ENCODE data around the gene ABCA4.
"Not testable (repeated sequence)": the region's sequence is repeated elsewhere in the genome, so short reads cannot be mapped to it uniquely, and the experiment has no call there.

ABCA4 gene

DNA sequence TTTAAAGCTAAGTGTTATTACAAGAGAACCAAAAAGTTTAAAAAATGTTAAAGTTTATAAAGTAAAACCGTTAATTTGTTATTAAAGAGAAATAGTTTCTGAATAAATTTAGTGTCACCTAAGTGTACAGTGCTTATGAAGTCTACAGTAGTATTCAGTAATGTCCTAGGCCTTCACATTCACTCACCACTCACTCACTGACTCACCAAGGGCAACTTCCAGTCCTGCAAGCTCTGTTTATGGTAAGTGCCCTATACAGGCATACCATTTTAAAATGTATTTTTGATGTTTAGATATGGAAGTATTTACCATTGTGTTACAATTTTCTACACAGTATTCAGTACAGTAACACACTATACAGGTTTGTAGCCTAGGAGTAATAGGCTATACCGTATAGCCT, 151.6 kb downstream of the ABCA4 start:
- no peak for DNase-seq

DNA sequence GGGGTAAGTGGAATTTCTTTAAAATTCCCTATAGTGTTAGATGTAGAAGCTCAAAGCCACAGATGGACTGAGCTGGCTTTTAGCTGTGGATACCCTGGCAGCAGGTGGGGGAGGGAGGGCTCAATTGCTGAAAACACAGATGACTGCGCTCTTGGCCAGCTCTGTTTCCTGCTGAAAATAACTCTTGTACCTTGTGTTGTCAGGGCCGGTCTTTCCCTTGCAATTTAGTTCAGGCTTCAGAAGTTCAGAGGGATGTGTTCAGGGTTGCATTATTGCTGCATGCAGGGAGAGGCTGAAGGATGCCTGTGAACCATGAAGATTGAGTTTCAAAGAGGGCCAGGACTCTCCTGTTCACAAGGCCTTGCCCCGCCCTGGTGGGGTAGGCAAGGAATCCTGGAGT, 153.6 kb downstream of the ABCA4 start:
- no peak for DNase-seq

DNA sequence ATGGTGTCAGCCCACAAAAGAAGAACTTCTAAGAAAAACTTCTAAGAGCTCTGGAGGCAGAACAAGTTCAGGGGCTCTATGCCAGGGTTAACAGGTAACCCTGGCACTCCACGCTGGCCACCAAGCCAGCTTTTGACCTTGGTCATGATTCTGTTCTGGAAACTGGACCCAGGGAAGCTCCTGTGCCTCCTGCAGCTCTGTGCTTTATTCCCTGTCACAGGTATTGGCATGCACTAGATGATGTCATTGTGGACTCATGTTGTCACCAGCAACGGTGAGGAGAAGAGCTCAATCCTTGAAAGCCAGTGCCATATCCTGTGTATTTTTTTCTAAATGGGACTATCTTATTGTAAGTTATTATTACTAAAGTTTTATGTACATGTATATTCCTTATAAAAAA, 155.1 kb downstream of the ABCA4 start:
- DNase-seq: no peak

DNA sequence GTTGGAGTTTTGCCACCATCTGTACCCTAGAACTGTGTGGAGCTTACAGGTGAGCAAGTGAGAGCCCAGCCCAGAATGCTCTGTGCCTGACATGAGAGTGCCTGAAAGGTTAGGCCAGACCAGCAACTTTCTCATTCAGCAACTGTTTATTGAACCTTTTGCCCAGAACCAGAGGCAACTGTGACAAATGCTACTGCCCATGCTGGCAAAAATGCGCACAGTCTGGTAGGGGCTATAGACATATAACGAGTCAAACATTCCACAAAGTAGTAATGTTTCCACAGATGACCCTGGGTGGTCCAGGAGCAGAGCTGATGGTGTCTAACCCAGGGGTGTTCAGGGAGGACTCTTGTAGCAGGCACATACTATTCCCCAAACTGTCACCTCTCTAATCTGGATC, 155.7 kb downstream of the ABCA4 start:
- DNase-seq: no peak

DNA sequence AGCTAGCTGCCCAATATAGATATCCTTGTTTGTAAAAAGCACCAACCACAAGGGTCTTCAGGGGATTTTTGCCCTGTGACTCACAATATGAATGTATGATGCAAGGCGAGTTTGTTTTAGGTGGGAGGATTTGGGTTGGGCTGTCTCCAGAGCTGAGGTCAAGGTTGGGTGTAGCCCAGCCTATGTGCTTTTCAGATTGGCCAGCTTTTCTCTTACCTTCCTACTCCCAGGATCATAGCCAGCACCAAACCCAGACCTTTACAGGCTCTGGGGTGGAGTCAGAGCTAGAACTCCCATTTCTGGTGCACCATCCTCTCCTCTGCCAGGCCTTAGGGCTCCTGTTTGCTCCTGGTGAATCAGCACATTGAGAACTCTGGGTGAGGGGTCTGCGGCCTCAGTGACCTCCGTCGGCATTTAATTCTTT, 156.2 kb downstream of the ABCA4 start:
- no peak for DNase-seq

DNA sequence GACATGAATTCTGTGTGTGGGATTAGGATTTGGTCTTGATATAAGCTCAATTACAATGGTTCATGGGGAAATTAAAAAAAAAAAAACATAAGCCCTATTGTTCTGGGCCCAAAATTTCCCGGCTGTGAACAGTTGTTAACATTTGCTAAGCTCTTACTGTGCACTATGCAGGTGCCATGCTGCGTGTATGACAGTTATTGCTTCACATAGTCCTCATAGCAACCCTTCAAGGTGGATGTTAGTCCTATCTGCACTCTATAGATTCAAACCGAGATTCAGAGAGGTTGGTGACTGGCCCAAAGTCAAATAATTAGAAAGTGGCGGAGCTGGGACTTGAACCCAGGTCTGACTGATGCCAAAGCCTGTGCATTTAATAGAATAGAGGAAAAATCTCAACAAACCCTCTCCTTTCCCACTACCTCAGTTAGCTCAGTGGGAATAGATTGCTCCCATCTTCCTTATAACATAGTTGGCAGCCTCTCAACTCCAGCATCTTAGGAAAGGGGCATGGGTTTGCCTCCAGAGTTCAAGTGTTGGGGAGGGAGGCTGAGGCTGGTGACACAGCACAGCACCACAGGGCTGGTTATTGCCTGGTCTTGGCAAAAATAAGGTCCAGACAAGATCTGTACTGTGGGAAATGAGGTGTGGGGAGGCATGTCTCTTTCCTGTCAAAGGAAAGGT, 156.7 kb downstream of the ABCA4 start:
- DNase-seq: no peak

DNA sequence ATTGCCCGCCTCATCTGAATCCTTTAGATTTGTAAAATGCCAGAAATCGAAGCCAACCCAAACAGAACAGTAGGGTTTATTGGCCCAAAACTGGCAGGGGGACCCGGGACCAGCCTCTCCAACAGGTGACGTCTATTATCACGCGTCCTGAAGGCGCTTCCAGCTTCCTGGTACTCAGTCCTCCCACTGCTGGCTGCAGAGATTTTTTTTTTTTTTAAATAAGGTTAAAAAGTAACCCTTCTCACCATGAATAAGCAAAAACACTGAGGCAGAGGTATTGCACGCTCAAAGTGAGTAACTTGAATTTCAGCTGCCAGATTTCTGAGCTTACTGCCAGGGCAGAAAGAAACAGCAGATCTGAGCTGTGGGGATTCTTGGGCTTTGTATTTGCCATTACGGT, 157.4 kb downstream of the ABCA4 start:
- DNase-seq: no peak

DNA sequence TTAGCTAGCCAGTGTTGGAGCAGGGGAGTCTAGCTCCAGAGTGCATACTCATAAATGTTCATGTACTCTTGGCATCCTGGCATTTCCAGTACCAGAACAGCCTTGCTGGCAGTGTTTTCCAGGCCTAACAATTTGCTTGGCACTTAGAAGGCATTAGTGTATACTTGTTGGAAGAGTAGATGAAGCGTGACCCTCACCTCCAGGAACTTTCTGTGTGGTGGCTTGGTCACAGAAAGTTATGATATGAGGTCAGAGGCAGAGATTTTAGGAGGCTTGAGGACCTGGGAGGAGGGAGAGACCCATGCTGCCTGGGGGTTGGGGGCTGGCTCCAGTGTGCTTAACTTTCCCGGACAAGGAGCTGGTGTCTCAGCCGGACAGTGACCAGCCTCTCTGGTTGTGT, 159.0 kb downstream of the ABCA4 start:
- no peak for DNase-seq

DNA sequence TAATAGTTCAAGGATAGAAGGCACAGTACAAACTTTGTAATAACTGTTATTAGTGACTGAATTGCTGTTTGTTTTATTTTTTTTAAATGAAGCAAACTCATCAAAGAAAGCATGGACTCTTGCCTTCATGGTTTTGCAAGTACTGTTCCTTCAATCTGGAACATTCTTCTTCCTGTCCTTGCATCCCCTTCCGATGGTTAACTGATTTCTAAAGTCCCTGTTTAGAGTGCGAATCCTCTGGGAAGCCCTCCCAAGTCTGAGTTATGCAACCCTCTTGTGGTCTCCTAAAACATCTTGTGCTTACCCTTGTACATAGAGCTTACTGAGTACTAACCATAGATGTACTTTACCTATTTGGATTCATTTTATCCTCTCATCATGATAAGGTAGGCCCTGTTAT, 159.5 kb downstream of the ABCA4 start:
- DNase-seq: no peak

DNA sequence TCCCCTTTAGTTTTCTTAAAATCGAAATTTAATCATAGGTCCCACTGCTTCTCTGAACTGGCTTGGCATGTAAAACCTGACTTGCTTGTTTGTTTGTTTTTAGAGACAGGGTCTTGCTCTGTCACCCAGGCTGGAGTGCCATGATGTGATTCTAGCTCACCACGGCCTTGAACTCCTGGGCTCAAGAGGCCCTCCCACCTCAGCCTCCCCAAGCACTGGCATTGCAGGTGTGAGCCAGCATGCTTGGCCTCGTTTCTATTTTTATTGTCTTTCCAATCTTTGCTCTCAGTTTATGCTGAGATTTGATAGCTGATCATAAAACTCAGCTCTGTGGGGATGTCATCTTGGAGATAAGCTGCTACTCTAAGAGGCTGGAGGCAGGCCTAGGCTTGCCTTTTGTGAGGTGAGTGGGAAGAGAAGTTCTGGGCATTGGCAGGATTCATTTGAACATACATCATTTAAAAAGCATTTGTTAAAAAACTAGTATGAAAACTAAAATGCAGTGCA, 160.3 kb downstream of the ABCA4 start:
- DNase-seq: no peak

DNA sequence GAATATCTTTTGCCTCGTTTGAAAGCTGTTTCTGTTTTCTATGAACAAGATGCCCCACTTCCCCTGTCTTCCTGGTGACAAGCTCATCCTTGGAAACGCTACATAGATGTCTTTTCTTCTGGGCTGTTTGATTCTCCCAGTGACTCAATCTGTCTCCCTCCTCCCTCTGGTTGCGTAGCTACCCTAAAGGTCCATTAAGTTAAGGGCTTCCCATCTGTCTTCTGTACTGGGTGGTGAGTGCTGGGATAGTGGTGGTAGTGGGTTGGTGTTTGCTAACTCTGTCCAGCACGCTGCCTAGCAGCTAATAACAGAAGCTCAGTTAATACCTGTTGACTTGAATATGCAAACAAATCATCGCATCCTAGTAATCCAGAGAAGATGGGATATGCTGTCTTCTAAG, 161.5 kb downstream of the ABCA4 start:
- no peak for DNase-seq

DNA sequence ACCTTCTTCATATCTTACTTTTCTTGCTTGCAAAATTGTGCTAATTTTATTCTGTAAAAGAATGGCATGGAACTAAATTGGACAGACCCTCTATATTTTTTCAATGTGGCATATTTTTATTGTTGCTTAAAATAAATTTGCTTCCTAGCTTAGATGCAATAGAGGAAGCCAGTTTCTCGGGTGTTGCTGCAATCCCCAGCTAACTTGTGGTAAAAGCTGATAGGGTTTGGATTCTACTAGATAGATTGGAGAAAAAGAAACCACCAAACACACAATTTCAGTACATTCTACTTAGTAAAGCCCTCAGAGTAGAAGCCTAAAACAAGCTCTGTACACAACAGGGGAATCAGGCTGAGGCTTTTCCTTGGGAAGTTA, 162.2 kb downstream of the ABCA4 start:
- no peak for DNase-seq

DNA sequence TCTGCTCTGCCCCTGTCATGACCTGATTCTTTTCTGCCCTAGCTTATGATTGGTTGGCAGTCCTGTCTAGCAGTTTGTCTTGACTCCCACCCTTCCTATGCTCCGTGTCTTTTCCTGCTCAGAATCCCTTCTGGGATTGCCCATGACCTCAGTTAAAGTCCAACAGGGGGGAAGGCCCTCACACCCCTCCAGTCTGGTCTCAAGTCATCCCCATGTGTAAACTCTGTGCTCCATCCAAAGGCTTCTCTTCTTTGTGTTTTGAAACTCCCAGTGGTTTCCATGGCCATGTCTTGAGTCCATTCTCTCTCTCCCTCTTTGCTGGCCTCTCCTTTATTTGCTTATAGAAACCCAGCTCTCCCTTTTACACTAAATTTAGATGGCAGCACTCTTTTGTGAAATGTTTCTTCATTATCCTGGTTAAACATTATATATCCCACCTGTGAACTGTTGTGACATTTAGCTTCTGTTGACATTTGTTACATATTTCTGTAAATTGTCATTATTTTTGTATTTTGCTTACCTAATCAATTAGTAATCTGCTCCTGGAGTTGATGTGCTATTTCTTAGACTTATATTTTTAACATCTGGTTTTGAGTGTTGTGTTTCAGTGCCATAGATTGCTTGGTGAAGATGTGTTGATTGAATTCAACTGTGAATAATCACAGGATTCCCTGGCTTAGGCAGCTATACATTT, 162.8 kb downstream of the ABCA4 start:
- no peak for DNase-seq

DNA sequence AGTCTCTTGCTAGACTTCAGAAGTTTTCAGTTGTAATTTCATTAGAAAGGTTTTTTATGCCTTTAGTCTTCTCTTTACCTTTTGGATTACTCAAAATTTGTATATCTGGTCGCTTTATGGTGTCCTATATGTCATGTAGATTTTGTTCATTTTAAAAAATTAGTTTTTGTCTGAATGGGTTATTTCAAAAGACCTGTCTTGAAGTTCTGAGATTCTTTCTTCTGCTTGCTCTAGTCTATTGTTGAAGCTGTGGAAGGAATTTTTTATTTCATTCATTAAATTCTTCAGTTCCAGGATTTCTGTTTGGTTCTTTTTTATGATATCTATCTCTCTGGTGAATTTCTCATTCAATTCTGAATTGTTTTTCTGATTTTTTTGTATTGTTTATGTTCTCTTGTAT, 165.2 kb downstream of the ABCA4 start:
- no peak for DNase-seq

DNA sequence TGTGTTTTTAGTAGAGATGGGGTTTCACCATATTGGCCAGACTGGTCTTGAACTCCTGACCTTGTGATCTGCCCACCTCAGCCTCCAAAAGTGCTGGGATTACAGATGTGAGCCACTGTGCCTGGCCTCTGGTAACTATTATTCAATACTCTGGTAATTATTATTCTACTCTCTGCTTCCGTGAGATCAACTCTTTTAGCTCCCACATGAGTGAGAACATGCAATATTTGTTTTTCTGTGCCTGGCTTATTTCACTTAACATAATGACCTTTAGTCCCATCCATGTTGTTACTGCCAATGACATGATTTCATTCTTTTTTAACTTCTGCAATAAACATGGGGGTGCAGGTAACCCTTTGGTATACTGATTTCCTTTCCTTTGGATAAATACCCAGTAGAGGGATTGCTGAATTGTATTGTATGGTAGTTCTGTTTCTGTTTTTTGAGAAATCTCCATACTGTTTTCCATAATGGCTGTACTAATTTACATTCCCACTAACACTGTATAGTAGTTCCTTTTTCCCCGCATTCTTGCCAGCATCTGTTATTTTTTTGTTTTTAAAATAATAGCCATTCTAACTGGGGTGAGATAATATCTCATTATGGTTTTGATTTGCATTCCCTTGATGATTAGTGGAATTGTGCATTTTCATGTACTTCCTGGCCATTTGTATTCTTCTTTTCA, 173.8 kb downstream of the ABCA4 start:
- DNase-seq: not testable (repeated sequence)
